Brain microvascular endothelial cell (primary cell): Measurements from ENCODE around the gene KLC1.

Experiments used
- DNase-seq: peaks from one replicate; pipeline ENCODE4 v3.0.0-alpha.2; 2020
- H3K27ac ChIP-seq: fragments of 250-450 bp; sonication (Bioruptor Pico); 2 replicates; pipeline ENCODE4 v1.5.1; 2020; ENCODE audit warnings: mild to moderate bottlenecking, moderate library complexity
- H3K27me3 ChIP-seq: fragments of 250-450 bp; sonication (Bioruptor Pico); replicated peaks from 2 replicates; pipeline ENCODE4 v1.5.1; 2020; ENCODE audit warnings: mild to moderate bottlenecking
- H3K36me3 ChIP-seq: fragments of 250-450 bp; sonication (Bioruptor Pico); replicated peaks from 2 replicates; pipeline ENCODE4 v1.5.1; 2020; ENCODE audit warnings: mild to moderate bottlenecking
- H3K4me3 ChIP-seq: 2 replicates; pipeline ENCODE4 v1.5.1; 2011; ENCODE audit warnings: low read depth, mild to moderate bottlenecking, control low read depth, low read length, moderate library complexity
- in situ Hi-C: cut with HindIII; loops from 2 replicates; pipeline ENCODE4 v1.10.0; 2017; ENCODE audit warnings: low sequenced_read_pairs, low pct_ligation_motif_present
- TF ChIP-seq, protein P1 (sequence below): IDR thresholded peaks from 2 replicates; pipeline ENCODE4 v1.5.1; 2011; ENCODE audit warnings: low read depth, mild to moderate bottlenecking, moderate library complexity, low read length, control low read depth, inconsistent platforms; ENCODE audit errors: missing control alignments

The KLC1 gene

DNA sequence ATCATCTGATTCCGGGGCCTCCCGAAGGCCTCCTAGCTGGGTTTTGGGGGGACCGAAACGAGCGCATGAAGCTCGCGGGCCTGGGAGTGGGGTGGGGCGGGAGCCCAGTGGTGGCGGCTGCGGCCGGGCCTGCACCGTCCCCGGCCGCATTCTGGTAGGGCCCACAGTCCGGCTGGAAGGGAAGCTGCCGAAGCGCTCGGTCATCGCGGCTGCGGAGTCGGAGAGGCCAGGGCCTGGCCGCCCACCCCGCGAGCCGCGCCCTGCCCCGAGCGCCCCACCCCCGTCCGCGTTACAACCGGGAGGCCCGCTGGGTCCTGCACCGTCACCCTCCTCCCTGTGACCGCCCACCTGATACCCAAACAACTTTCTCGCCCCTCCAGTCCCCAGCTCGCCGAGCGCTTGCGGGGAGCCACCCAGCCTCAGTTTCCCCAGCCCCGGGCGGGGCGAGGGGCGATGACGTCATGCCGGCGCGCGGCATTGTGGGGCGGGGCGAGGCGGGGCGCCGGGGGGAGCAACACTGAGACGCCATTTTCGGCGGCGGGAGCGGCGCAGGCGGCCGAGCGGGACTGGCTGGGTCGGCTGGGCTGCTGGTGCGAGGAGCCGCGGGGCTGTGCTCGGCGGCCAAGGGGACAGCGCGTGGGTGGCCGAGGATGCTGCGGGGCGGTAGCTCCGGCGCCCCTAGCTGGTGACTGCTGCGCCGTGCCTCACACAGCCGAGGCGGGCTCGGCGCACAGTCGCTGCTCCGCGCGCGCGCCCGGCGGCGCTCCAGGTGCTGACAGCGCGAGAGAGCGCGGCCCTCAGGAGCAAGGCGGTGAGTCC lies at the start of gene KLC1:
Gene KLC1, plus strand, starts transcription at position 528 of the 819 bp plus-strand sequence. CDS start 25,354 bp downstream, outside the sequence.
- TF ChIP-seq, protein P1, sequence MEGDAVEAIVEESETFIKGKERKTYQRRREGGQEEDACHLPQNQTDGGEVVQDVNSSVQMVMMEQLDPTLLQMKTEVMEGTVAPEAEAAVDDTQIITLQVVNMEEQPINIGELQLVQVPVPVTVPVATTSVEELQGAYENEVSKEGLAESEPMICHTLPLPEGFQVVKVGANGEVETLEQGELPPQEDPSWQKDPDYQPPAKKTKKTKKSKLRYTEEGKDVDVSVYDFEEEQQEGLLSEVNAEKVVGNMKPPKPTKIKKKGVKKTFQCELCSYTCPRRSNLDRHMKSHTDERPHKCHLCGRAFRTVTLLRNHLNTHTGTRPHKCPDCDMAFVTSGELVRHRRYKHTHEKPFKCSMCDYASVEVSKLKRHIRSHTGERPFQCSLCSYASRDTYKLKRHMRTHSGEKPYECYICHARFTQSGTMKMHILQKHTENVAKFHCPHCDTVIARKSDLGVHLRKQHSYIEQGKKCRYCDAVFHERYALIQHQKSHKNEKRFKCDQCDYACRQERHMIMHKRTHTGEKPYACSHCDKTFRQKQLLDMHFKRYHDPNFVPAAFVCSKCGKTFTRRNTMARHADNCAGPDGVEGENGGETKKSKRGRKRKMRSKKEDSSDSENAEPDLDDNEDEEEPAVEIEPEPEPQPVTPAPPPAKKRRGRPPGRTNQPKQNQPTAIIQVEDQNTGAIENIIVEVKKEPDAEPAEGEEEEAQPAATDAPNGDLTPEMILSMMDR: no peak
- Histone ChIP-seq H3K36me3 (peaks cover 9% of the 10 kb centered on the region), H3K27me3 (no peaks in the 10 kb centered on the region), H3K4me3 (peak within 1 kb of the TSS; percentile 71), H3K27ac (peak within 1 kb of the TSS; percentile 84)
- DNase-seq: no peak
- in situ Hi-C loops: no loop called here

DNA sequence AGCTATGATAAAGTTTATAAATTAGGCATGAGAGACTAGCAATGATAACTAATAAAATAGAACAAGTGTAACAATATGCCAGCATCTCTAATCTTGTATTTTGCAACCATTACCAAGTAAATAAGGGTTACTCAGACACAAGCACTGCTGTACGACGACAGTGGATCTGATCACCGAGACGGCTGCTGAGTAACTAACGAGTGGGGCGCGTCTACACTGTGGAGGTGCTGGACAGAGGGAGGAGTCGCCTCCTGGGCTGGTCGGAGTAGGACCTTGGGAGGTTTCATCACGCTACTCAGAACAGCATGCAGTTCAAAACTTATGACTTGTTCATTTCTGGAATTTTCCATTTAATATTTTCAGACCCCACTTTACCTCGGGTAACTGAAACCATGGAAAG lies 47.8 kb upstream of the KLC1 start:
- Histone ChIP-seq H3K27me3 (no peaks in the 10 kb centered on the region), H3K27ac (no peak overlapping the region), H3K4me3 (no peak overlapping the region), H3K36me3 (peaks cover 16% of the 10 kb centered on the region)
- no peak for DNase-seq
- TF ChIP-seq, protein P1: no peak
- in situ Hi-C loops: no loop called here

DNA sequence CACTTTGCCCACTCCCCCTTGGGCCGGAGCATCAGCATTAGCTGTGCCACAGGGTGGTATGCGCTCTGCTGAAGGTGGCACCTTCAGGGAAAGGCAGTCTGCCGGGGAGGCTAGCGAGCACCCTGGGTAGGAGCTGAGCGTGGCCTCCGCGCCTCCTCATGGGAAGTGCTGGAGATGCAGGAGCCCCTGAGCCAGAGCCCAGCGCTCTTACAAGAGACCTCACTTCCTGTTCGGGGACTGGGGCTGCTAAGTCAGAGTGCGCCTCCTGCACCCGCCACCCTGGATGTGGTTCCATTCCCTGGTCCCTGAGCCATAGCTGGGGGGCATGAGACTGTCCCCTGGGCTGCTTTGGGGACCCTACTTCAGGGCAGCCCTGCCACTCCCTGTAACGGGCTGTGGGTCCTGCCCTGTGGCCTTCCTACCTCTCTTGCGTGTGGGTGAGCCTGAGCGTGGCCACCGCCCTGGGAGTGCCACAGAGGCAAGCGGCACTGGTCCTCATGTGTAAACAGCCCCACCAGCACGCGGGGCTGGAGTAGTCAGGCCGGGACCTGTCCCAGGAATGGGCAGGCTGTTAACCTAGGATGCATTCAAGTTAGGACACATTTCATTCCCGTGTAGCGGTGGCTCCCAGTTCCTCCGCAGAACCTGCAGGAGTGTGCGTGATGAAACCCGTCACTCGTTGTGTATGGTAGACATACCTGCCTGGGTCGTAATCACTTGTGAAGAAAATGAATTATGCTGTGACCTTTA lies 46.9 kb upstream of the KLC1 start:
- Histone ChIP-seq H3K27ac (no peak overlapping the region), H3K27me3 (no peaks in the 10 kb centered on the region), H3K4me3 (no peak overlapping the region), H3K36me3 (peaks cover 16% of the 10 kb centered on the region)
- no peak for DNase-seq
- in situ Hi-C loops: no loop called here
- TF ChIP-seq, protein P1: no peak

DNA sequence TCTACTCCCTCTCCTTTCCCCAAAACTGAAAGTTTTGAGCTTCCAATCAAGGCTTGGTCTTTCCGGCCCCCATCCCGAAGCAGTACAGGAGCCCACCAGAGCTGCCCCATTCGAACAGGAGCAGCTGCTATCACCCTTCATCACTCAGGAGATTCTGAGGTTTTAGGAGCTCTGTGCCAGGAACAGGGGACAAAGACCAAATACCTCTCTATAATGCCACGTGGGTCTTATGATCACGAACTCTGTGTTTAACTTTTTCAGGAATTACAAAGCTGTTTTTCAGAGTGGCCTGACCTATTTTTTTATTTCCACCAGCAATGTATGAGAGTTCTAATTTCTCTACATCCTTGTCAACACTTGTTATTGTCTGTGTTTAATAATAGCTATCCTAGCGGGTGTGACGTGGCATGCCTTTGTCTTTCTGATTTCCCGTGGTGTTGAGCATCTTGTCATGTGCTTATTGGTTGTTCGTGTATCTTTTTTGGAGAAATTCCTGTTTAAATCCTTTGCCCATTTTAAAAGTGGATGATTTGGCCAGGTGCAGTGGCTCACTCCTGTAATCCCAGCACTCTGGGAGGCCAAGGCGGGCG lies 44.6 kb upstream of the KLC1 start:
- in situ Hi-C loops: no loop called here
- Histone ChIP-seq H3K4me3 (no peak overlapping the region), H3K36me3 (peaks cover 6% of the 10 kb centered on the region), H3K27ac (no peak overlapping the region), H3K27me3 (no peaks in the 10 kb centered on the region)
- TF ChIP-seq, protein P1: no peak
- no peak for DNase-seq

DNA sequence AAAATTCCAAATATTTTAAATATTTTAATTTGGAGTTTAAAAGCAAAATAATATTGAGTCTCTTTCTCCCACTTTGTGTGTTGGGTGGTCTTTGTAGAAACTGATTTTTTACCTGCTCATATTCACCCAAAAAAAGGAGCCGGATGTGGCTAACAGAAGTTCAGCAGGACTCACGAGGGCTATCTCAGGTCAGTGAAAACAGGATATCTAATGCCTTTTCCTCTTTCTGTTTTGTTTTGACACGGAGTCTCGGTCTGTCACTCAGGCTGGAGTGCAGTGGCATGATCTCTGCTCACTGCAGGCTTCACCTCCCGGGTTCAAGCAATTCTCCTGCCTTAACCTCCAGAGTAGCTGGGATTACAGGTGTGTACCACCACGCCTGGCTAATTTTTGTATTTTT lies 35.4 kb upstream of the KLC1 start:
- peaks cover 5% of the 10 kb centered on the region for H3K36me3 ChIP-seq
- no peaks in the 10 kb centered on the region for H3K27me3 ChIP-seq
- no peak for DNase-seq
- in situ Hi-C loops: no loop called here
- H3K4me3 ChIP-seq: no peak overlapping the region
- TF ChIP-seq, protein P1: no peak
- H3K27ac ChIP-seq: no peak overlapping the region
